Vagina (tissue), 2 donors: ENCODE results near the gene IQCN. TPM values are rescaled to one million over a fixed set of nuclear protein-coding genes. Genes with fewer than 3 reads are reported as not detected.

Experiments used
- DNase-seq, 2 donors: peaks; one replicate each; pipeline ENCODE4 v3.0.0-alpha.2; 2017; ENCODE audit errors: extremely low spot score in 2 of 2
- H3K27ac ChIP-seq: fragments of 200-600 bp; sonication (generic); one replicate; pipeline ENCODE4 v1.5.1; 2019
- H3K27me3 ChIP-seq: fragments of 200-600 bp; sonication (generic); one replicate; pipeline ENCODE4 v1.5.1; 2019
- H3K36me3 ChIP-seq, 2 donors: fragments of 200-600 bp; sonication (generic); one replicate each; pipeline ENCODE4 v1.5.1; 2017 to 2019
- H3K4me1 ChIP-seq: fragments of 200-600 bp; sonication (generic); one replicate; pipeline ENCODE4 v1.5.1; 2019
- H3K4me3 ChIP-seq, 2 donors: fragments of 200-600 bp; sonication (generic); 1 replicate in 1 of 2; 2 replicates in 1 of 2; pipeline ENCODE4 v1.5.1; 2016 to 2019
- H3K9me3 ChIP-seq: fragments of 200-600 bp; sonication (generic); one replicate; pipeline ENCODE4 v1.5.1; 2019
- POLR2A ChIP-seq, 2 donors: fragments of 450-650 bp; IDR thresholded peaks; one replicate each; pipeline ENCODE4 v1.6.1; 2017; ENCODE audit warnings: antibody characterized with exemption in 2 of 2, mild to moderate bottlenecking in 2 of 2, moderate library complexity in 2 of 2
- POLR2AphosphoS5 ChIP-seq, 2 donors: sonication (generic); formaldehyde crosslinking; IDR thresholded peaks; one replicate each; pipeline ENCODE4 v1.9.0; 2017; ENCODE audit warnings: antibody characterized with exemption in 2 of 2, mild to moderate bottlenecking in 2 of 2, low read depth in 1 of 2; ENCODE audit not compliant: insufficient read depth in 1 of 2
- intact Hi-C: fragments of 100-400 bp; cut with DNase I; formaldehyde crosslinking; loops from one replicate; pipeline ENCODE4 v1.15.1; 2023
- total RNA-seq: library from RNA; depleted of rRNA; stranded (reverse); fragments of >200 nt; gene quantifications from one replicate; pipeline ENCODE4 v1.2.3, GENCODE V29; 2016
- TF ChIP-seq, protein P1 (sequence below), 3 experiments: fragments of 450-650 bp in 2 of 3; fragments of 200-600 bp in 1 of 3; sonication (generic) in 1 of 3; IDR thresholded peaks; one replicate each; pipeline ENCODE4 v1.5.1; 2017 to 2019; ENCODE audit warnings: antibody characterized with exemption in 3 of 3, mild to moderate bottlenecking in 2 of 3, moderate library complexity in 2 of 3

IQCN gene
- total RNA-seq, 1 donor from 2014 or later: 4.4 TPM

DNA sequence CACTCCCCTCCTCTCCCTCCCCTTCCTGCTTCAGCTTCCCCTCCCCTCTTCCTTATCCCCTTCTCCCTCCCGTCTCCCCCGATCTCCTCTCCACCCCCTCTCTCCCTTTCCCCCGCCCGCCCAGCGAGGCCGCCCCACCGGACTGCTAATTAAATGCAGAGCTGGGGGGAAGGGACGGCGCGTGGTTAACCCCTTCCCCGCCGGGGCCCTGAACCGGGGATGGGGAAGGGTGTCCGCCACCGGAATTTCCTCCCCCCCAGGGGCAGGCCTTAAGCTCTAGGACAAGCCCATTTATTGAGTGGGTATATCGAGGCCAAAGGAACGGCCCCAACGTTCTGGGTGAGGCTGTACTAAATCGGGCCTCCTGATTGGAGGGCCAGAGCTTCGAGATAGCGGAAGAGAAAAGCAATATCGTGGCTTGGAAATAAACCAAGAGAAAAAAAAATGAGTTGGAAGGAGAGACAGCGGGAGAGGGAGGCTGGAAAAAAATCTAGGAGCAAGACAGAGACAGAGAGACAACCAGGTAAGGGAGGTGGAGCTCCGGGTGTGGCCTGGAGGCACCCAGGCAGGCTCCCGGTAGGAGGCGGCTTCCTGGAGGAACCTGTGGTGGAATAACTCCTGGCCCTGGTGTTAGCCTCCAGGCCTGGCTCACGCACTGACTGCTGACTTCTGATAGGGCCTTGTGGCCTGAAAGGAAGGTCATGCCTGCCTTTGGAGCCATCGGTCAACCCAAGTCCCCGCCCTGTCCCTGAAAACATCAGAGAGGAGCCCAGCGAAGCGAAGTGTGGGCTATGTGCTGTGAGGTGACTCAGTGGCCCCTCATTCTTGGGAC, 18.8 kb upstream of the IQCN start:
- DNase-seq: no peak
- no peaks in the 10 kb centered on the region for H3K36me3 ChIP-seq
- H3K9me3 ChIP-seq: no peaks in the 10 kb centered on the region
- H3K4me3 ChIP-seq: peak overlapping the region; percentile 62 to 68
- peak overlapping the region; percentile 99 for H3K27ac ChIP-seq
- TF ChIP-seq POLR2A (IDR thresholded peaks at IDR 0.05) (no peak), POLR2AphosphoS5 (IDR thresholded peaks at IDR 0.05; ENCODE audit: insufficient read depth in 1 of 2, low read depth in 1 of 2) (peak in 1 of 2 donors; percentile 49)
- TF ChIP-seq, protein P1, sequence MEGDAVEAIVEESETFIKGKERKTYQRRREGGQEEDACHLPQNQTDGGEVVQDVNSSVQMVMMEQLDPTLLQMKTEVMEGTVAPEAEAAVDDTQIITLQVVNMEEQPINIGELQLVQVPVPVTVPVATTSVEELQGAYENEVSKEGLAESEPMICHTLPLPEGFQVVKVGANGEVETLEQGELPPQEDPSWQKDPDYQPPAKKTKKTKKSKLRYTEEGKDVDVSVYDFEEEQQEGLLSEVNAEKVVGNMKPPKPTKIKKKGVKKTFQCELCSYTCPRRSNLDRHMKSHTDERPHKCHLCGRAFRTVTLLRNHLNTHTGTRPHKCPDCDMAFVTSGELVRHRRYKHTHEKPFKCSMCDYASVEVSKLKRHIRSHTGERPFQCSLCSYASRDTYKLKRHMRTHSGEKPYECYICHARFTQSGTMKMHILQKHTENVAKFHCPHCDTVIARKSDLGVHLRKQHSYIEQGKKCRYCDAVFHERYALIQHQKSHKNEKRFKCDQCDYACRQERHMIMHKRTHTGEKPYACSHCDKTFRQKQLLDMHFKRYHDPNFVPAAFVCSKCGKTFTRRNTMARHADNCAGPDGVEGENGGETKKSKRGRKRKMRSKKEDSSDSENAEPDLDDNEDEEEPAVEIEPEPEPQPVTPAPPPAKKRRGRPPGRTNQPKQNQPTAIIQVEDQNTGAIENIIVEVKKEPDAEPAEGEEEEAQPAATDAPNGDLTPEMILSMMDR (IDR thresholded peaks at IDR 0.05): no peak
- H3K27me3 ChIP-seq: no peaks in the 10 kb centered on the region
- intact Hi-C loops: no loop called here
- peaks cover 35% of the 10 kb centered on the region for H3K4me1 ChIP-seq

DNA sequence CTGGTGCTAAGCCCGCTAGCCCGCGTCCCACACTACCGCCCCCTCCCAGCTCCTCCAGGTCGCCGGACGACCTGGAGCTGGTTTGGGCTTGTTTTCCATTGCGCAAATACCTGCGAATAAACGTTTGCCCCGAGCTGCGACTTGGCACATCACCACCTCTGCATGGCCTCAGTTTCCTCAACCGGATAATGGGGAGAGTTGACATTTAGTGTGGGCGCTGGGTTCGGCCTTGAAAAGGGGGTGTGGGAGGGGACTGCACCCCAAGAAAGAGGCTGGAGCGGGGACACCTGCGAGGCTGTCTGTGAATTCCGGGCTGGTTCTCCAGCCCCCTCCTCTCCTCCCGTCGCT, 18.2 kb upstream of the IQCN start:
- no peak for DNase-seq
- H3K9me3 ChIP-seq: no peaks in the 10 kb centered on the region
- H3K4me1 ChIP-seq: peaks cover 38% of the 10 kb centered on the region
- H3K27ac ChIP-seq: peak overlapping the region; percentile 99
- no peaks in the 10 kb centered on the region for H3K27me3 ChIP-seq
- intact Hi-C loops: no loop called here
- peak overlapping the region; percentile 62 to 68 for H3K4me3 ChIP-seq
- no peak for TF ChIP-seq POLR2A (IDR thresholded peaks at IDR 0.05)
- TF ChIP-seq POLR2AphosphoS5 (IDR thresholded peaks at IDR 0.05; ENCODE audit: insufficient read depth in 1 of 2, low read depth in 1 of 2): peak in 1 of 2 donors; percentile 17
- TF ChIP-seq, protein P1 (IDR thresholded peaks at IDR 0.05): no peak
- no peaks in the 10 kb centered on the region for H3K36me3 ChIP-seq

DNA sequence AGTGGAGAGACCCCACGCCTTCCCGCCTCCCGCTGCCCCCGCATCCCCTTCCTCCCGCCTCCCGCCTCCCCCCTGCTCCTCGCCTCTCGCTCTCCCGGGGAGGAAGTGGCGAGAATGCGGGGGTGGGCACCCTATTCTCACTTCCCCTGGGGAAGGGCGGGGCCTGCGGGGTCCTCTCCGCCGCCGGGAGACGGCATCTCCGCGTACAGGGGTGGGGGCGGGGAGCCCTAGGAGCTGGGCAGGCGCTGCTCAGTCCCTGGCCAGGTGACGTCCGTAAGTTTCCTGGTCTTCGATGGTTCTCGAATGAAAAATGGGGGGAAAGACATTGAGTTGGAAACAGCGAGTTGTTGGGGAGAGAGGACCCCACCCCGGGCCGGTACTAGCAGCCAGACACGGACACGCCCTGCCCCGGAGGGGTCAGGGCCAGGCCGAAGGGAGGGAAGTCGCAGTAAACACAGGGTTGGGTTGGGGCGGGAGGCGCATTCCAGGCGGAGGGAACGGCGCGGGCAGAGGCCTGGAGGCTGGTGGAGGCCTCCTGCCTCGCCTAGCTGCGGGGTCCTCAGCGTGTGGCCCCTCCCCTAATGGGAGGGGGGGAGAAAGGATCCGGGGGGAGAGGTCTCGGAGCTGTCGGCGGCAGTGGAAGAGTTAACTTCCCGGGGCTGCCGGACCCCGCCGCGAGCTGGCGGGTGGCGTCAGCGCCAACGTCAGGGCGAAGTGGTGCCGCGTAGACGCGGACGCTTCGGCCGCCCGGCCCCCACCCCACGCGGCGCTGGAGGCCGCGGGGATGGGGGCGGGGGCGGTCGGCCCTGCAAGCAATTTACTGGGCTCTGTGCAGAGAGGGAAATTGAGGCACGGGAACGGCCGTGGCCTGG, 17.6 kb upstream of the IQCN start:
- TF ChIP-seq POLR2AphosphoS5 (IDR thresholded peaks at IDR 0.05; ENCODE audit: insufficient read depth in 1 of 2, low read depth in 1 of 2) (peak; percentile 89 to 99), POLR2A (IDR thresholded peaks at IDR 0.05) (peak in 1 of 2 donors; percentile 79)
- TF ChIP-seq, protein P1 (IDR thresholded peaks at IDR 0.05): no peak
- no peak for DNase-seq
- Histone ChIP-seq H3K4me3 (peak overlapping the region; percentile 62 to 68), H3K9me3 (no peaks in the 10 kb centered on the region), H3K4me1 (peaks cover 44% of the 10 kb centered on the region), H3K36me3 (no peaks in the 10 kb centered on the region), H3K27me3 (no peaks in the 10 kb centered on the region), H3K27ac (peak overlapping the region; percentile 99)
- intact Hi-C loops: no loop called here

DNA sequence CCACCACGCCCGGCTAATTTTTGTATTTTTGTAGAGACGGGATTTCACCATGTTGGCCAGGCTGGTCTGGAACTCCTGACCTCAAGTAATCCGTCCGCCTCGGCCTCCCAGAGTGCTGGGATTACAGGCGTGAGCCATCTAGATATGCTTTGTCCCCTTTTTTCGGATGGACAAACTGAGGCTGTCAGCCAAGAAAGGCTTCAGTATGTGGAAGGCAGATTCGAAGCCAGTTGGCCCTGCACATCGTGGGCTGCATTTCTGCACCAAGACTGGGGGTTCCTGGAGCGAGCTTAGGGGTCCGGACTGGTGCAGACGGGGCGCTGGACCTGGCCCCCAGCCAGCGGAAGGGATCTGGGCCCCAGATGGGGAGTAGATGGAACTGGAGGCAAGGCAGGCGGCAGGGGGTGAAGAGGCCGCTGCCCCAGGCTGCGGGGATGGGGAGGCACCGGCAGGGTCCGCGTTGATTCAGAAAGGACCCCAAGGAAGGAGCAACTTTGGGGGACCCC, 16.8 kb upstream of the IQCN start:
- no peaks in the 10 kb centered on the region for H3K9me3 ChIP-seq
- no peaks in the 10 kb centered on the region for H3K36me3 ChIP-seq
- no peaks in the 10 kb centered on the region for H3K27me3 ChIP-seq
- H3K4me3 ChIP-seq: peak overlapping the region; percentile 62 to 68
- peaks cover 46% of the 10 kb centered on the region for H3K4me1 ChIP-seq
- TF ChIP-seq, protein P1 (IDR thresholded peaks at IDR 0.05): no peak
- TF ChIP-seq POLR2AphosphoS5 (IDR thresholded peaks at IDR 0.05; ENCODE audit: insufficient read depth in 1 of 2, low read depth in 1 of 2) (no peak), POLR2A (IDR thresholded peaks at IDR 0.05) (no peak)
- peak overlapping the region; percentile 99 for H3K27ac ChIP-seq
- DNase-seq: no peak
- intact Hi-C loops: no loop called here
